HEK293T (cell line): ENCODE results near the gene PHF13.

Source experiments
- ELF4 ChIP-seq: fragments of 450-650 bp; IDR thresholded peaks from 2 replicates; pipeline ENCODE4 v1.6.1; 2017; ENCODE audit warnings: antibody characterized with exemption
- FOXA1 ChIP-seq: fragments of 450-650 bp; IDR thresholded peaks from 2 replicates; pipeline ENCODE4 v1.6.1; 2016; ENCODE audit warnings: mild to moderate bottlenecking
- FOXM1 ChIP-seq: fragments of 450-650 bp; IDR thresholded peaks from 2 replicates; pipeline ENCODE4 v1.6.1; 2017; ENCODE audit warnings: mild to moderate bottlenecking, borderline replicate concordance
- HDGF ChIP-seq: fragments of 450-650 bp; IDR thresholded peaks from 2 replicates; pipeline ENCODE4 v1.6.1; 2017; ENCODE audit warnings: antibody characterized with exemption, borderline replicate concordance
- L3MBTL2 ChIP-seq: fragments of 450-650 bp; conservative IDR thresholded peaks from 2 replicates; pipeline ENCODE4 v1.6.1; 2016; ENCODE audit warnings: mild to moderate bottlenecking
- NFRKB ChIP-seq: fragments of 450-650 bp; IDR thresholded peaks from 2 replicates; pipeline ENCODE4 v1.6.1; 2016; ENCODE audit warnings: mild to moderate bottlenecking, moderate library complexity

GRCh38 chr1:6638226-6638625 is 24.7 kb downstream of the PHF13 start:
- TF ChIP-seq FOXA1: no peak
- no peak for TF ChIP-seq ELF4
- TF ChIP-seq FOXM1: no peak
- TF ChIP-seq NFRKB: no peak
- TF ChIP-seq HDGF: no peak
- TF ChIP-seq L3MBTL2: no peak
